Subcutaneous abdominal adipose tissue (tissue), 5 donors: ENCODE data around the gene CACNA1I.

Experiments used
- H3K27ac ChIP-seq: one replicate; pipeline ENCODE4 v1.7.0; 2013; ENCODE audit warnings: low read depth, mild to moderate bottlenecking, inconsistent platforms, low read length, moderate library complexity
- H3K27me3 ChIP-seq, 5 donors: one replicate each; pipeline ENCODE4 v1.7.0; 2013; ENCODE audit warnings: low read length in 5 of 5, inconsistent platforms in 1 of 5; ENCODE audit not compliant: control insufficient read depth in 5 of 5, insufficient read depth in 4 of 5
- H3K36me3 ChIP-seq, 5 donors: one replicate each; pipeline ENCODE4 v1.7.0; 2013; ENCODE audit warnings: low read length in 5 of 5; ENCODE audit not compliant: control insufficient read depth in 5 of 5, insufficient read depth in 5 of 5
- H3K4me1 ChIP-seq, 5 donors: one replicate each; pipeline ENCODE4 v1.7.0; 2013; ENCODE audit warnings: low read length in 5 of 5, mild to moderate bottlenecking in 3 of 5, moderate library complexity in 1 of 5; ENCODE audit not compliant: control insufficient read depth in 5 of 5, insufficient read depth in 5 of 5
- H3K4me3 ChIP-seq, 5 donors: one replicate each; pipeline ENCODE4 v1.7.0; 2013; ENCODE audit warnings: low read length in 5 of 5, low read depth in 1 of 5
- H3K9ac ChIP-seq, 5 donors: one replicate each; pipeline ENCODE4 v1.7.0; 2013; ENCODE audit warnings: low read length in 5 of 5, mild to moderate bottlenecking in 4 of 5, moderate library complexity in 3 of 5
- H3K9me3 ChIP-seq, 5 donors: one replicate each; pipeline ENCODE4 v1.7.0; 2013; ENCODE audit warnings: low read length in 5 of 5; ENCODE audit not compliant: control insufficient read depth in 5 of 5
- donor health status: healthy.
- donor health status: healthy.
- donor health status: healthy.
- donor health status: healthy.
- donor health status: healthy.

CACNA1I gene

DNA sequence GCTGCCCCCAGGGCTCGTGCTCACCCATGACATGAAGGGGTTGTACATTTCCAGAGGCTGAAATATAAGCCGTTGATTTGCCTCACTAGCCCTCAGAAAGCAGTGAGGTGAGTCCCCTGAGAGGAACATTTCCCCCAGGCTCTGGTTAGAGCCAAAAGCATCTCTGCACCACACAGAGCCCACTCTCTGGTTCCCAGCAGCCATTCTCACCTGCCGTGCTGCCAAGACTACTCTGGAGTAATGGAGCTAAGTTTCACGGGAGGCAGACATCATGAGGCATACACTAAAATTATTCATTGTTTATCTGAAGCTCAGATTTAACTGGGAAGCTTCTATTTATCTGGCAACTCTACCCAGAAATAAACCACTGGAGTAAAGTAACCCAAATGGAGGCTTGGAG, 40.8 kb downstream of the CACNA1I start:
- no peaks in the 10 kb centered on the region for H3K36me3 ChIP-seq
- H3K9me3 ChIP-seq: peaks cover 4 to 10% (median 5%) of the 10 kb centered on the region in 5 donors
- H3K4me3 ChIP-seq: no peak overlapping the region
- H3K4me1 ChIP-seq: no peaks in the 10 kb centered on the region
- peaks cover 7 to 42% (median 9%) of the 10 kb centered on the region in 5 donors for H3K27me3 ChIP-seq
- no peak overlapping the region for H3K27ac ChIP-seq
- no peak overlapping the region for H3K9ac ChIP-seq

DNA sequence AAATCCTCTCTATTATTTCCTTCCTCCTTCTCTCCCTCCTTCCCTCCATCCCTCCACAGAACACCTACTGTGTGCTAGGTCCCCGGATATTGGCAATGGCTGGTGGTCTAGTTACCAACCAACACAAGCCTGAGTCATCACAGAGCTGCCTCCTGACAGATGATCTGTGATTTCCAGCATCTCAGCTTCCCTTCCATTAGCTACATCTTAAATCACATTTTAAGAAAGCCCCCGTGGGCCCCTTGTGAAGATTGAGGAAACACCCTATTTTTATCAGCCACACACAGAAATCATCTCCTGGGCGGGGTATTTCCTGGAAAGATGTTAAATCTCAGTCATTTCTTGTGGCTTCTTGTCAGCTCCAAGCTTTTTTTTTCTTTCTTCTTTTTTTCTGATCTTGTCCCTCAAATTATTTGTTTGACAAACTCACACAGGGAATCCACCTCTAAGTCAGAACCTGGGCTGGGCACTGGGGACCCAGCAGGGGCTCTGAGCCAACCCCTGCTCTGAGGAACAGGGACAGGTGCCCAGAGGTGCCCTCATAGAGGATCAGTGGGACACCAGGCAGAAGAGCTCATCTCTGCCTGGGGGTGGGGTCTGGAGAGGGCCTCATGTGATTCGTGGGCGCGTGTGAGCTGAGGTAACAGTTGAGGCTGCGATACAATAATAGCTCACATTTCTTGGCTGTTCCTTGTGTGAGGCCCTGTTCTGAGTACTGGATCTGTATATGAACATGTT, 42.4 kb downstream of the CACNA1I start:
- H3K27me3 ChIP-seq: peaks cover 9 to 48% (median 19%) of the 10 kb centered on the region in 5 donors
- peaks cover 4 to 10% (median 5%) of the 10 kb centered on the region in 5 donors for H3K9me3 ChIP-seq
- H3K9ac ChIP-seq: no peak overlapping the region
- no peak overlapping the region for H3K4me3 ChIP-seq
- H3K36me3 ChIP-seq: no peaks in the 10 kb centered on the region
- no peak overlapping the region for H3K27ac ChIP-seq
- H3K4me1 ChIP-seq: no peaks in the 10 kb centered on the region

GRCh38 chr22:39613549-39613921, 43.0 kb downstream of the CACNA1I start:
- H3K36me3 ChIP-seq: no peaks in the 10 kb centered on the region
- H3K27ac ChIP-seq: no peak overlapping the region
- no peaks in the 10 kb centered on the region for H3K4me1 ChIP-seq
- H3K4me3 ChIP-seq: no peak overlapping the region
- peaks cover 4 to 10% (median 5%) of the 10 kb centered on the region in 5 donors for H3K9me3 ChIP-seq
- H3K27me3 ChIP-seq: peaks cover 14 to 53% (median 25%) of the 10 kb centered on the region in 5 donors
- no peak overlapping the region for H3K9ac ChIP-seq

DNA sequence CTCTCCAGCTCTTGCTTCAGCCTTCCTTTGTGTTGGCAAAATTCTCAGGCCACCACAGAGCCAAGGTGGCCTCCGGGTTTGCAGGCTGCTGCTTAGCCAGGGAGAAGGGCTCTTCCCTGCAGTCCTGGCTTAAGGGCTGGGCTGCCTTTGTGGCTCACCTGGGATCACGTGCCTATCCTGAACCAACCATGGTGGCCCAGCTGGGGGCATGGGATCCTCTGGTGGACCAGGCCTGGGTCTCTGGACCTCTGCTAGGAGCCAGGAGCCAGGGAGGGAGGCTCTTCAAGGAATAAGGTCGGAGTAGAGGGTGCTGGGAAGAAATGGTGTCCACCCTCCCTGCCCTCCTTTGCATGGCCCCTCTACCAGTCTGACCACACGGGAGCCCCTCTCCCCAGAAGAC, 43.9 kb downstream of the CACNA1I start:
- Histone ChIP-seq H3K4me1 (no peaks in the 10 kb centered on the region), H3K36me3 (no peaks in the 10 kb centered on the region), H3K4me3 (no peak overlapping the region), H3K9ac (no peak overlapping the region), H3K27me3 (peaks cover 21 to 63% (median 30%) of the 10 kb centered on the region in 5 donors), H3K9me3 (peaks cover 4 to 10% (median 5%) of the 10 kb centered on the region in 5 donors), H3K27ac (no peak overlapping the region)

- Histone ChIP-seq H3K9ac (no peak overlapping the region), H3K4me3 (no peak overlapping the region), H3K4me1 (no peaks in the 10 kb centered on the region), H3K27me3 (peaks cover 17 to 55% (median 24%) of the 10 kb centered on the region in 5 donors), H3K27ac (no peak overlapping the region), H3K9me3 (peaks cover 4 to 10% (median 5%) of the 10 kb centered on the region in 5 donors), H3K36me3 (no peaks in the 10 kb centered on the region)
These were observed 45.5 kb downstream of the CACNA1I start for GRCh38 chr22:39616051-39616450.

DNA sequence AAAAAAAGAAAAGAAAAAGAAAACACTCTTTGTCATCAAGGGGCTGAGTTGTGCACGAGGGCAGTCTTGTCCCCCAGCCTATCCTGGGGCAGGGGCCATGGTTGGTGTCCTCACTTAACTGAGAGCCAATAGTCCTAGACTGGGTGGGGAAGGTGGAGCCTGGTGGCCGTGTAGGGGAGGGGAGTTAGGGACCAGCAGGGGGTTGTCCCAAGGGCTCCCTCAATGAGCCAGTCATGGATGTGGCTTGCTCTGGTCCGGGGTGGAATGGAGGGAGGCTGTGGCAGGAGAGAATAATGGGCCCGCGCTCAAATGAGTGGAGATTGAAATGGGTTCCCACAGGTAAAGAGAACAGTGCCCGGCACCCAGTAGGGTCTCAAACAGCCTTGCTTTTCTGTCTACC, 46.2 kb downstream of the CACNA1I start:
- Histone ChIP-seq H3K4me3 (no peak overlapping the region), H3K27ac (no peak overlapping the region), H3K4me1 (no peaks in the 10 kb centered on the region), H3K9me3 (peaks cover 3 to 7% (median 4%) of the 10 kb centered on the region in 5 donors), H3K27me3 (peaks cover 19 to 52% (median 31%) of the 10 kb centered on the region in 5 donors), H3K36me3 (no peaks in the 10 kb centered on the region), H3K9ac (no peak overlapping the region)

DNA sequence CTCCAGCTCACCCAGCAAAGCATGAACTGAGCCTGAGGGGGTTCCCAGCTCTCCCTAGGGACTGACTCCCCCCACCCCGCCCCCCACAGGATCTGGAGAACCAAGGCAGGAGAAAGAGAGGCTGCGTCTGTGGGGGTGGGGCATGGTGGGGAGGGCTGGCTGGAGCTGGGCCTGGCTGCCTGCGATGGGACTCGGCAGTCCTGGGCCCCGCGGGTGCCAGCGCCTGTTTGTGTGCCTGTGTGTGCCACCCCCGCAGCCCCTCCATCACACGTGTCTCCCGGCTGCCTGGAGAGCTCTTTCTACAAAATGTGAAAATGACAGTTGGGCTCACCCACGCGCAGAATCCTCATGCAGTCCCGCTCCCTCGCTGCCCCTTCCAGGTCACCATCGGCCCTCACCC, 46.8 kb downstream of the CACNA1I start:
- Histone ChIP-seq H3K27me3 (peaks cover 19 to 53% (median 32%) of the 10 kb centered on the region in 5 donors), H3K9me3 (peaks cover 0 to 4% (median 0%) of the 10 kb centered on the region in 5 donors), H3K4me1 (no peaks in the 10 kb centered on the region), H3K4me3 (no peak overlapping the region), H3K36me3 (no peaks in the 10 kb centered on the region), H3K27ac (no peak overlapping the region), H3K9ac (no peak overlapping the region)

DNA sequence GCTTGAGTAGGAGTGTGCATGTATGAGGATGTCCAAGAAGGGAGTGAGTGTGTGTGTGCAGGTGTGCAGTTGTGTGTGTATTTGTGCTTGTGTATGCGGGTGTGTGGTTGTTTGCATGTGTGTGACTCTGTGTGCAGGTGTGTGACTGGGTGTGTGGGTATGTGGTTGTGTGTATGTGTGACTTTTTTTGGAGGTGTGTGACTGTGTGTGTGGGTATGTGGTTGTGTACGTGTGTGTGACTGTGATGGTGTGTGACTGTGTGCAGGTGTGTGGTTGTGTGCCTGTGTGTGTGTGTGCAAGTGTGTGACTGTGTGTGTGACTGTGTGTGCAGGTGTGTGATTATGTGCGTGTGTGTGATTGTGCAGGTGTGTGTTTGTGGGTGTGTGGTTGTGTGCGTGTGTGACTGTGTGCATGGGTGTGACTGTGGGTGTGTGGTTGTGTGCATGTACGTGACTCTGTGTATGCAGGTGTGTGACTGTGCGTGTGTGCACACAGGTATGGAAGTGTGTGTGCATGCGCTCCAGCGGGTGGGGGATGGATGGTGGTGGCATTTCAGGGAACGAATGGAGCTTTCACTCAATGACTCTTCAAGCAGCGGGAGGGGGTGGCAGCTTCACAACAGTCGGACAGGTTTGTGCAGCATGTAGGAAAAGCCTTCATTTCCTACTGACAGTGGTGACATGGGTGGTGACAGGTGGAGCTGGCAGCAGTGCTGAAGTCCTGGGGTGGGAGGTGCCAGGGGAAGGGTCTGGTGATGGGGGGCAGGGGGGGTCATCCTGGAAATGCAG, 47.6 kb downstream of the CACNA1I start:
- Histone ChIP-seq H3K9me3 (no peaks in the 10 kb centered on the region), H3K27me3 (peaks cover 19 to 54% (median 35%) of the 10 kb centered on the region in 5 donors), H3K4me1 (no peaks in the 10 kb centered on the region), H3K36me3 (no peaks in the 10 kb centered on the region), H3K4me3 (no peak overlapping the region), H3K27ac (no peak overlapping the region), H3K9ac (no peak overlapping the region)

GRCh38 chr22:39618996-39619530, 48.5 kb downstream of the CACNA1I start:
- Histone ChIP-seq H3K36me3 (no peaks in the 10 kb centered on the region), H3K4me3 (no peak overlapping the region), H3K27me3 (peaks cover 19 to 58% (median 42%) of the 10 kb centered on the region in 5 donors), H3K4me1 (no peaks in the 10 kb centered on the region), H3K9me3 (no peaks in the 10 kb centered on the region), H3K9ac (no peak overlapping the region), H3K27ac (no peak overlapping the region)
